ENCODE measurements around the gene CCBE1.

The CCBE1 gene

DNA sequence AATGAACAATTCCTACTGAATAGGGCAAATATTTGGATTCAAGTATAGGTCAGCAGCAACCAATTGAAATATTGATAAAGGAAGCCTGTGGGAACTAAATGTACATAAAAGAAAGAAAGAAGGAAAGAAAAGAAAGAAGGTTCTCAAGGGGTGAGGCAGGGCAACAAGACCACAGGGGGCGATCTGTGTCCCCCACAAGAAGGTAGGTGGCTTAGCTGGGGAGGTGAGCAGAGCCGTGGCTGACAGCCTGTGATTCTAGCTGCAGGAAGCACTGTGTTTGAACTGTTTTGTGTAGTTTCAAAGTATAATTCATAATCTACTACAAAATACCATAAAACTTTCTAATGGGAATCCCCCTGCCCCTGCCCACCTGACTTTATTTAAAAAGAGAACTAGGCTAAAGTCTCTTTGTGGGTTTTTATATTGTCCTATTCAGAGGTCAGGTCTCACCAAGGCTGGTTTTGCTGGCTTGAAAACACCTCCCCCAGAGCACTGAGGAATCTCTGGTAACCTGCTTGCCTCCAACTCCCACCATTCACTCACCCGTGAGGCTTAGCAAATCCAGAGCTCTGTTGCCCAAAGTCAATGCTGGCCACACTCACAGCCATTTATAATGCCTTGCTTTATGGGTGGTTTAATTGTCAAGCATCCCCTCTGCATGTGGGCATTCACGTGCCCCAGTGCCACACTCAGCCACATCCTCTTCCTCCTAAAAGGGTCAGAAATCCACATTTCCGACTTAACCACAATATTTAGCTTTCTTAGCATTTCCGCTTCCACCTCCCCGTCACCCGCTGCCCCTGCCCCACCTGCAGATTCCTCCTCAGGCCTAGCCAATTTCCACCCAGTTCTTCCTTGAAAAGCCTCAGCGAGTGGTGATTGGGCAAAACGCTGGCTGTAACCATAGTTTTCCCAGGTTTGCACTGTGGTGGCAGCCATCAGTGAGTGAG lies 301.7 kb downstream of the CCBE1 start:
- TF ChIP-seq, protein P1, sequence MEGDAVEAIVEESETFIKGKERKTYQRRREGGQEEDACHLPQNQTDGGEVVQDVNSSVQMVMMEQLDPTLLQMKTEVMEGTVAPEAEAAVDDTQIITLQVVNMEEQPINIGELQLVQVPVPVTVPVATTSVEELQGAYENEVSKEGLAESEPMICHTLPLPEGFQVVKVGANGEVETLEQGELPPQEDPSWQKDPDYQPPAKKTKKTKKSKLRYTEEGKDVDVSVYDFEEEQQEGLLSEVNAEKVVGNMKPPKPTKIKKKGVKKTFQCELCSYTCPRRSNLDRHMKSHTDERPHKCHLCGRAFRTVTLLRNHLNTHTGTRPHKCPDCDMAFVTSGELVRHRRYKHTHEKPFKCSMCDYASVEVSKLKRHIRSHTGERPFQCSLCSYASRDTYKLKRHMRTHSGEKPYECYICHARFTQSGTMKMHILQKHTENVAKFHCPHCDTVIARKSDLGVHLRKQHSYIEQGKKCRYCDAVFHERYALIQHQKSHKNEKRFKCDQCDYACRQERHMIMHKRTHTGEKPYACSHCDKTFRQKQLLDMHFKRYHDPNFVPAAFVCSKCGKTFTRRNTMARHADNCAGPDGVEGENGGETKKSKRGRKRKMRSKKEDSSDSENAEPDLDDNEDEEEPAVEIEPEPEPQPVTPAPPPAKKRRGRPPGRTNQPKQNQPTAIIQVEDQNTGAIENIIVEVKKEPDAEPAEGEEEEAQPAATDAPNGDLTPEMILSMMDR (conservative IDR thresholded peaks at IDR 0.05; ENCODE audit: low read depth, low read length), result no peak
- DNase-seq (ENCODE audit: low read depth), result no peak
- no peak overlapping the region for H3K4me3 ChIP-seq (ENCODE audit: low read length)

DNA sequence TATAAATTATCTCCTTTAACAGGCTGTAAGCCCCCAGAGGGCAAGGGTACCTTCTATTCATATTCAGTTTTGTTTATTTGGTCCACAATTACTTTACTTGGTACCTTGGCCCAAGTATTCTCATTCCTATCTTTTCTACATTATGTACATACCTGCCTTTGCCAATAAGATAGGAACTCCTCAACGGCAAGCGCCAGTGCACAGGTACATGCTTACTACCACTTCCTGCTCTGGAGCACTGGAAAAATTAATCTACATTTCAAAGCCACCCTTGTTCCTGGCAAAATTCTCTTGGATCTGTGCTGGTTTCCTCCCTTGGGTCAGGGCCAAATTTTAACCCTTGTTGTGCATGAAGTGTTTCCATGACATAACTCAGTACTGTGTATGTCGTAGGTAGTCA lies 303.8 kb downstream of the CCBE1 start:
- DNase-seq (ENCODE audit: low read depth), result no peak
- H3K4me3 ChIP-seq (ENCODE audit: low read length), result no peak overlapping the region
- TF ChIP-seq, protein P1 (conservative IDR thresholded peaks at IDR 0.05; ENCODE audit: low read depth, low read length), result no peak

DNA sequence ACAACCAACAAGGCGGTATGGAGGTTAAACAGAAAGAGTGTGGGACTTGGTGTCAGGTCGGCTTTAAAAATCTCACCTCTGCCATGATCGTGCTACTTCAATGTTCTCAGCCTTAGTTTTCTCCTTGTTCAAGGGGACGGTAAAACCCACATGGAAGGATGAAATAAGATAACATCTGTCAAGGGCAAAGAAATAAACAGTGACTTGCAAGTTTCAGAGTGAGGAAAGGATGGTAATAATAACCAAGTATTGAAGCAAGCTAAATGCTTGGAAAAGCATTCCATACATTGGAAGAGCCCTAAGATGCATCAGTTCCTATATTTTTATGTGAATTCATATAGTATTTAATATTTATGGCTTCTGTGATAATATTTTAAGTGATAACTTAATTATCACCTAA lies 308.4 kb downstream of the CCBE1 start:
- TF ChIP-seq, protein P1 (conservative IDR thresholded peaks at IDR 0.05; ENCODE audit: low read depth, low read length), result no peak
- no peak for DNase-seq (ENCODE audit: low read depth)
- no peak overlapping the region for H3K4me3 ChIP-seq (ENCODE audit: low read length)

DNA sequence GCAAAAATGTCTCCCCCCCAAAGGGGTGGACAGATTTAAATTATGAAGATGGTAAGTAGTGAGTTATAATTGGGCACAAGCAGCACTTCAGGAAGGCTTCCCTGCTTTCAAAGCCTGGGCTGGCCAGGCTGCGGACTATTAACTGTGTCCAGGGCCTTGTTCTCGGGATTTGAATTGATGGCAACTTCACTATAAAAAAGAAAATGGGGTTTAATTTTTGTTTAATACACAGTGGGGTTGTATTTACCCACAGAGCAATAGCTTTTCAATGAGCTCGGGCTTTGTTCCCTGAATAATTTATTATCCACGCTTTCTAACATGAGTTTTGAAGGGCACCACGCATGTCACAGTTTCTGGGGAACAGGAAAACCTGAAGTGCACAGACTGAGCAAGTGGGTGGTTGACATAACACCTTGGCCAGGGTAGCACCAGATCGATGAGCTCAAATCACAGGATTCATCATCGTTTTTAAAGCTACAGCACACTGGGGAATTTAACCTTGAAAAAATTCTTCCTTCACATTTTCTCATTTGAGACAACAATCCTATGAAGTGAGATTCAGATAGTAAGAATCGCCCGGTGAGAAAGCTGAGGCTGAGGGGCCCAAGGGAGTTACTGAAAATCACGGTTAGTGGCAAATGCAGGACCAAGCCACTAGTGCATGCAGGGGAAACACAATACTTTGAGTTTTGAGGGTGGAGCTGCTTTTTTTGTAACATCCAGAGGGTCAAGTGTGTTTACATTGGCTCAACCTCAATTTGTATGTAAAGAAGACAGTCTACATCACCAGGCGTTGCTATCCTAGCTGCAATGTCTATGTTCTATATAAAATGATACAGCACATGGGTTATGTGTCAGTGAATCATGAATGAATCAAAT lies 309.3 kb downstream of the CCBE1 start:
- DNase-seq (ENCODE audit: low read depth), result no peak
- H3K4me3 ChIP-seq (ENCODE audit: low read length), result no peak overlapping the region
- TF ChIP-seq, protein P1 (conservative IDR thresholded peaks at IDR 0.05; ENCODE audit: low read depth, low read length), result no peak

DNA sequence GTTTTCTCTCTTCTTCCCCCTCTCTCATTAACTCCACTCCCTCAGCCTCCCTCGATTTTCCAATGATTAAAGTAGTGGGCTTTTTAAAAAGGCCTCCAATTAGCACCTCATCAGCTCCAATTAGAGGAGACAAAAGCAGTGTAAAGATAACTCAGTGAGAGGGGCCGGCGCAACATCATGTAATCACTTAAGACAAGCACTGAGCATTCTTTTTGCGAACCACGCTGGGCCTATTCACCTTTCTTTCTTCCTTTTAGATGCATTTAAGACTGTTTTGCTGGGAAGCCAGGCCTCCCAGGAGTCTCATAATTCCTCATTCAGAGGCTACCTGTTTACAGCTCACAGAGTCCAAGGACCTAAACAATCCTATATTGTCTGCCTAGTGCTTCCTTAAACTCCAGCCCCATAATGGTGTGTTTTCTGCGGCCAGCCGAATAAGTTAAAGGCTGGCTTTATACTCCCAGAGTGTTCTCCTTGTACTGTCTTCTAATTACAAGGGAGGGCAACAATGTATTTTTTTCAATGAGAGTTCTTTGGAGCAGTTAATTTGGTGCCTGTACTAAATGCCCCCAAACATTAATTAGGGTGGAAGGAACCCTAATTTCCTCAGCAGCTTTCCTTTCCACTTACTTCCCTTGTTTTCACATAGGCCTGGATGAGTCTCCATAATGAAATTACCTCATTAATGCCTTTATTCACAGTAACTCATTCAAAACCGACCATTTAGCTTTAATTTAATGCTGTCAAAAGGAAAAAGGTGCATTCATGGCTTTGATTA lies 310.1 kb downstream of the CCBE1 start:
- no peak for DNase-seq (ENCODE audit: low read depth)
- H3K4me3 ChIP-seq (ENCODE audit: low read length), result no peak overlapping the region
- TF ChIP-seq, protein P1 (conservative IDR thresholded peaks at IDR 0.05; ENCODE audit: low read depth, low read length), result no peak

DNA sequence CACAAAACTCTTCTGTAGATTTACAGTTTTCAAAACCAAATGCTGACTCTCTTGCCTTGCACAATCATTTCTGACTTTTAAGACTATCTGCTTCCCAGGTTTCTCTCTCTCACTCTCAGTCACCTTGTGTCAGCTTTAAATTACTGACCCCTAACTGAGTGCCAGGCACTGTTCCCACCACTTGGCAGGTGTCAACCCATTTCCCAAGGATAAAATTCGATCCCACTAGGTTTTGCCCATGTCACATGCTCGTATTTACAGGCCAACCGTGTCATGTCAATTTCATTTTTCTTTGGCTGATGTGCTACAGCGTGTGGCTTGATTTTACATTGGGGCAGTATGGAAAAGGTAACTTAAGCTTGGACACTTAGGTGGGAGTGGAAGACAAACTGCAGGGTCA lies 312.0 kb downstream of the CCBE1 start:
- TF ChIP-seq, protein P1 (conservative IDR thresholded peaks at IDR 0.05; ENCODE audit: low read depth, low read length), result no peak
- no peak overlapping the region for H3K4me3 ChIP-seq (ENCODE audit: low read length)
- DNase-seq (ENCODE audit: low read depth), result no peak
